Tibial nerve (tissue), 4 donors: Measurements from ENCODE around the gene KIAA2012. TPM values are rescaled to one million over a fixed set of nuclear protein-coding genes. Genes with fewer than 3 reads are reported as not detected.

Source experiments
- DNase-seq, 2 donors: peaks; one replicate each; pipeline ENCODE4 v3.0.0-alpha.2; 2019; ENCODE audit warnings: low spot score in 2 of 2
- H3K27ac ChIP-seq, 4 donors: fragments of 200-600 bp; sonication (generic) in 3 of 4; one replicate each; pipeline ENCODE4 v1.5.1; 2017 to 2019; ENCODE audit warnings: mild to moderate bottlenecking in 1 of 4
- H3K27me3 ChIP-seq, 2 donors: fragments of 200-600 bp; sonication (generic) in 1 of 2; one replicate each; pipeline versions ENCODE4 v1.5.1 to v1.6.0; 2017 to 2019
- H3K36me3 ChIP-seq, 3 donors: fragments of 200-600 bp; sonication (generic); one replicate each; pipeline ENCODE4 v1.5.1; 2018 to 2019
- H3K4me1 ChIP-seq, 4 donors: fragments of 200-600 bp; sonication (generic) in 3 of 4; one replicate each; pipeline ENCODE4 v1.5.1; 2017 to 2019
- H3K4me3 ChIP-seq, 4 donors: fragments of 200-600 bp; sonication (generic) in 3 of 4; one replicate each; pipeline ENCODE4 v1.5.1; 2017 to 2019; ENCODE audit warnings: mild to moderate bottlenecking in 1 of 4, moderate library complexity in 1 of 4
- H3K9me3 ChIP-seq, 4 donors: fragments of 200-600 bp; sonication (generic) in 3 of 4; one replicate each; pipeline ENCODE4 v1.5.1; 2017 to 2019
- CTCF ChIP-seq, 5 experiments: fragments of 200-600 bp in 3 of 5; fragments of 450-650 bp in 2 of 5; sonication (generic) in 3 of 5; IDR thresholded peaks; one replicate each; pipeline ENCODE4 v1.5.1; 2016 to 2019; ENCODE audit warnings: antibody characterized with exemption in 5 of 5, mild to moderate bottlenecking in 3 of 5, moderate library complexity in 2 of 5
- EP300 ChIP-seq, 2 donors: sonication (generic); formaldehyde crosslinking; IDR thresholded peaks; one replicate each; pipeline ENCODE4 v1.6.1; 2017; ENCODE audit warnings: antibody characterized with exemption in 2 of 2, mild to moderate bottlenecking in 1 of 2
- POLR2A ChIP-seq, 2 donors: fragments of 450-650 bp; IDR thresholded peaks; one replicate each; pipeline ENCODE4 v1.6.1; 2017; ENCODE audit warnings: antibody characterized with exemption in 2 of 2, mild to moderate bottlenecking in 2 of 2, moderate library complexity in 2 of 2
- WGBS, 2 donors: methylation state at CpG; one replicate each; pipeline ENCODE4 v1.1.5; 2018; 5-methylcytosine and 5-hydroxymethylcytosine counted together
- total RNA-seq, 4 donors: library from RNA; depleted of rRNA; stranded (reverse); fragments of >200 nt; gene quantifications; one replicate each; pipeline ENCODE4 v1.1.0, GENCODE V29; 2016

The KIAA2012 gene
- total RNA-seq, 4 donors from 2014 or later: not detected

- no peaks in the 10 kb centered on the region for H3K9me3 ChIP-seq
- H3K27me3 ChIP-seq: no peaks in the 10 kb centered on the region
- TF ChIP-seq POLR2A (IDR thresholded peaks at IDR 0.05) (no peak), EP300 (IDR thresholded peaks at IDR 0.05) (no peak), CTCF (IDR thresholded peaks at IDR 0.05) (no peak)
- H3K36me3 ChIP-seq: no peaks in the 10 kb centered on the region
- no peak overlapping the region for H3K27ac ChIP-seq
- H3K4me3 ChIP-seq: no peak overlapping the region
- peaks cover 0 to 6% (median 0%) of the 10 kb centered on the region in 4 donors for H3K4me1 ChIP-seq
- DNase-seq: no peak
These were observed 22.4 kb upstream of the KIAA2012 start for GRCh38 chr2:202050652-202051051.

- 42 to 47% methylated on average over 8 of the region's 8 CpGs for WGBS, 2 donors
- H3K27ac ChIP-seq: no peak overlapping the region
- H3K27me3 ChIP-seq: no peaks in the 10 kb centered on the region
- DNase-seq: no peak
- H3K36me3 ChIP-seq: no peaks in the 10 kb centered on the region
- no peak overlapping the region for H3K4me3 ChIP-seq
- H3K9me3 ChIP-seq: no peaks in the 10 kb centered on the region
- TF ChIP-seq EP300 (IDR thresholded peaks at IDR 0.05): no peak
- no peak for TF ChIP-seq POLR2A (IDR thresholded peaks at IDR 0.05)
- TF ChIP-seq CTCF (IDR thresholded peaks at IDR 0.05): no peak
- peaks cover 0 to 6% (median 0%) of the 10 kb centered on the region in 4 donors for H3K4me1 ChIP-seq
These were observed 21.4 kb upstream of the KIAA2012 start for GRCh38 chr2:202051499-202052161.

GRCh38 chr2:202052235-202052634 lies 20.8 kb upstream of the KIAA2012 start:
- TF ChIP-seq CTCF (IDR thresholded peaks at IDR 0.05) (no peak), EP300 (IDR thresholded peaks at IDR 0.05) (no peak), POLR2A (IDR thresholded peaks at IDR 0.05) (no peak)
- WGBS, 2 donors: 88 to 93% methylated on average over 1 of the region's 1 CpG
- Histone ChIP-seq H3K36me3 (no peaks in the 10 kb centered on the region), H3K4me3 (no peak overlapping the region), H3K27ac (no peak overlapping the region), H3K27me3 (no peaks in the 10 kb centered on the region), H3K4me1 (peaks cover 0 to 6% (median 0%) of the 10 kb centered on the region in 4 donors), H3K9me3 (no peaks in the 10 kb centered on the region)
- DNase-seq: no peak

- H3K4me1 ChIP-seq: peaks cover 0 to 6% (median 0%) of the 10 kb centered on the region in 4 donors
- H3K4me3 ChIP-seq: no peak overlapping the region
- H3K36me3 ChIP-seq: no peaks in the 10 kb centered on the region
- TF ChIP-seq CTCF (IDR thresholded peaks at IDR 0.05) (no peak), POLR2A (IDR thresholded peaks at IDR 0.05) (no peak), EP300 (IDR thresholded peaks at IDR 0.05) (no peak)
- no peak overlapping the region for H3K27ac ChIP-seq
- H3K27me3 ChIP-seq: no peaks in the 10 kb centered on the region
- no peaks in the 10 kb centered on the region for H3K9me3 ChIP-seq
- 78 to 84% methylated on average over 3 of the region's 3 CpGs for whole genome bisulfite sequencing, 2 donors
- DNase-seq: no peak
These were observed 18.4 kb upstream of the KIAA2012 start for GRCh38 chr2:202054679-202055078.

GRCh38 chr2:202056611-202057010 lies 16.4 kb upstream of the KIAA2012 start:
- H3K36me3 ChIP-seq: no peaks in the 10 kb centered on the region
- peaks cover 0 to 5% (median 0%) of the 10 kb centered on the region in 4 donors for H3K4me1 ChIP-seq
- no peak overlapping the region for H3K27ac ChIP-seq
- no peak overlapping the region for H3K4me3 ChIP-seq
- H3K9me3 ChIP-seq: no peaks in the 10 kb centered on the region
- 57 to 61% methylated on average over 2 of the region's 2 CpGs for WGBS, 2 donors
- TF ChIP-seq EP300 (IDR thresholded peaks at IDR 0.05) (no peak), CTCF (IDR thresholded peaks at IDR 0.05) (peak in 1 of 5 experiments; percentile 11)
- DNase-seq: no peak
- no peaks in the 10 kb centered on the region for H3K27me3 ChIP-seq
